GM12878 (cell line): ENCODE results near the gene TEKT4. TPM values are rescaled to one million over a fixed set of nuclear protein-coding genes. Genes with fewer than 3 reads are reported as not detected.

Experiments
- ATAC-seq: fragments of 200-7000 bp; cut with Tn5 transposase; 3 replicates; pipeline ENCODE4 v1.9.1; 2020; ENCODE audit warnings: mild to moderate bottlenecking, moderate library complexity
- BruUV-seq: library from RNA; stranded (reverse); fragments of 400-500 nt; replicated peaks from 2 replicates; lab custom pipeline; 2021; lab: Mats Ljungman, UMichigan
- CTCF ChIA-PET: fragments of 300-600 bp; sonication (Branson Sonifier 250); formaldehyde crosslinking; extraction: SDS; loops from one replicate; lab custom pipeline; 2021; ENCODE audit warnings: inconsistent platforms; lab: Yijun Ruan, JAX
- POLR2A ChIA-PET: fragments of 350-600 bp; formaldehyde crosslinking; extraction: SDS; loops from one replicate; lab custom pipeline; 2021; ENCODE audit warnings: inconsistent platforms; lab: Charles Lee
- RAD21 ChIA-PET: fragments of 300-600 bp; sonication (Branson Sonifier 250); formaldehyde crosslinking; loops from one replicate; lab custom pipeline; 2023; ENCODE audit warnings: antibody characterized with exemption; ENCODE audit not compliant: unreplicated experiment; lab: Charles Lee
- SMC1A ChIA-PET: fragments of 300-600 bp; sonication (Branson Sonifier 250); formaldehyde crosslinking; loops from one replicate; lab custom pipeline; 2023; ENCODE audit not compliant: unreplicated experiment, uncharacterized antibody; lab: Charles Lee
- DNase-seq: peaks from one replicate; pipeline ENCODE4 v3.0.0-alpha.2; 2011; ENCODE audit warnings: low read depth, low spot score
- FAIRE-seq: peaks from 3 replicates; lab custom pipeline; 2011; peaks lifted over from hg19 to GRCh38; lab: Jason Lieb, UNC
- H2AFZ ChIP-seq: 2 replicates; pipeline ENCODE4 v1.6.0; 2011; ENCODE audit warnings: low read depth, low read length, control low read depth; ENCODE audit not compliant: control insufficient read depth
- H3K27ac ChIP-seq: 2 replicates; pipeline ENCODE4 v1.5.1; 2011; ENCODE audit warnings: control low read depth; ENCODE audit not compliant: control insufficient read depth, insufficient read depth
- H3K27me3 ChIP-seq, 2 experiments: replicated peaks in 1 of 2; 2 replicates each; pipeline versions ENCODE4 v1.6.0 to v1.6.1; 2011; ENCODE audit warnings: low read length in 1 of 2; ENCODE audit not compliant: control insufficient read depth in 2 of 2, insufficient read depth in 2 of 2
- H3K36me3 ChIP-seq, 2 experiments: 2 replicates each; pipeline ENCODE4 v1.5.1; 2011; ENCODE audit warnings: low read length in 1 of 2; ENCODE audit not compliant: control insufficient read depth in 2 of 2, insufficient read depth in 2 of 2
- H3K4me1 ChIP-seq: 2 replicates; pipeline ENCODE4 v1.6.1; 2011; ENCODE audit warnings: mild to moderate bottlenecking, low read length, moderate library complexity, mixed read lengths; ENCODE audit not compliant: control insufficient read depth, insufficient read depth
- H3K4me2 ChIP-seq: 2 replicates; pipeline ENCODE4 v1.6.0; 2011; ENCODE audit warnings: control low read depth; ENCODE audit not compliant: control insufficient read depth, insufficient read depth
- H3K4me3 ChIP-seq: fragments of 200-600 bp; sonication (generic); 2 replicates; pipeline ENCODE4 v1.5.1; 2016
- H3K79me2 ChIP-seq: 2 replicates; pipeline ENCODE4 v1.6.0; 2011; ENCODE audit warnings: low read length; ENCODE audit not compliant: control insufficient read depth, insufficient read depth
- H3K9ac ChIP-seq: 2 replicates; pipeline ENCODE4 v1.8.0; 2011; ENCODE audit warnings: low read length, control low read depth, mixed read lengths; ENCODE audit not compliant: control insufficient read depth, insufficient read depth
- H3K9me3 ChIP-seq: replicated peaks from 3 replicates; pipeline ENCODE4 v1.5.1; 2011; ENCODE audit warnings: mild to moderate bottlenecking, low read length; ENCODE audit not compliant: control insufficient read depth, insufficient read depth
- H4K20me1 ChIP-seq: 2 replicates; pipeline ENCODE4 v1.6.0; 2011; ENCODE audit not compliant: control insufficient read depth, insufficient read depth
- BMI1 ChIP-seq: fragments of 450-650 bp; IDR thresholded peaks from 2 replicates; pipeline ENCODE4 v1.6.1; 2016; ENCODE audit warnings: mild to moderate bottlenecking, moderate library complexity, borderline replicate concordance
- EED ChIP-seq: sonication (generic); IDR thresholded peaks from 2 replicates; pipeline ENCODE4 v1.6.1; 2016; ENCODE audit warnings: antibody characterized with exemption, low read depth
- GATAD2B ChIP-seq: fragments of 450-650 bp; conservative IDR thresholded peaks from 2 replicates; pipeline ENCODE4 v1.6.1; 2017; ENCODE audit warnings: low read depth, mild to moderate bottlenecking, moderate library complexity
- HCFC1 ChIP-seq: fragments of 150-350 bp; IDR thresholded peaks from 2 replicates; pipeline ENCODE4 v1.6.1; 2014; ENCODE audit warnings: low read length
- LARP7 ChIP-seq: fragments of 450-650 bp; IDR thresholded peaks from 2 replicates; pipeline ENCODE4 v1.6.1; 2017; ENCODE audit warnings: mild to moderate bottlenecking
- NR2C1 ChIP-seq: fragments of 450-650 bp; IDR thresholded peaks from 2 replicates; pipeline ENCODE4 v1.6.1; 2017; ENCODE audit warnings: antibody characterized with exemption, mild to moderate bottlenecking, moderate library complexity
- NRF1 ChIP-seq: conservative IDR thresholded peaks from 2 replicates; pipeline ENCODE4 v1.6.1; 2011; ENCODE audit warnings: mild to moderate bottlenecking, low read depth, low read length, improper control_type of control experiment
- SKIL ChIP-seq: fragments of 450-650 bp; IDR thresholded peaks from 2 replicates; pipeline ENCODE4 v1.6.1; 2017; ENCODE audit warnings: mild to moderate bottlenecking, low read depth, inconsistent platforms; ENCODE audit not compliant: poor library complexity, severe bottlenecking
- SUPT20H ChIP-seq: IDR thresholded peaks from 2 replicates; pipeline ENCODE4 v1.6.1; 2011; ENCODE audit warnings: low read depth, mild to moderate bottlenecking, low read length, moderate library complexity, borderline replicate concordance; ENCODE audit not compliant: control insufficient read depth
- WGBS: methylation state at CpG from one replicate; pipeline ENCODE4 v1.1.6; 2016; ENCODE audit warnings: low lambda C conversion rate; ENCODE audit not compliant: insufficient replicate concordance, insufficient coverage; ENCODE audit errors: missing lambda C conversion rate; 5-methylcytosine and 5-hydroxymethylcytosine counted together
- in situ Hi-C: fragments of 300-500 bp; cut with MboI; formaldehyde crosslinking; loops from 9 replicates; pipeline ENCODE4 v1.14.3; 2018; ENCODE audit warnings: mixed read lengths
- intact Hi-C: fragments of 100-400 bp; cut with micrococcal nuclease; formaldehyde crosslinking; loops from one replicate; pipeline ENCODE4 v1.14.2; 2022; ENCODE audit not compliant: unreplicated experiment
- polyA plus RNA-seq, 11 experiments: library from polyadenylated mRNA; depleted of rRNA in 4 of 11; unstranded in 6 of 11; stranded (reverse) in 5 of 11; fragments of >200 nt; fragmentation: Nextera tagmentation in 4 of 11; fragmentation: Illumina TruSeq in 1 of 11; extraction: Ambion mirVana in 4 of 11; extraction: Trizol in 1 of 11; gene quantifications; 1 replicate in 1 of 11; 2 replicates in 10 of 11; pipeline versions ENCODE4 v1.2.1 to v1.2.3, GENCODE V29; 2011 to 2016; ENCODE audit warnings: inconsistent platforms in 2 of 11, missing spikeins in 2 of 11, low read depth in 1 of 11
- total RNA-seq, 4 experiments: library from RNA; depleted of rRNA in 3 of 4; stranded (reverse); fragments of >200 nt in 3 of 4; fragmentation: Illumina TruSeq in 1 of 4; extraction: Trizol in 1 of 4; gene quantifications; 2 replicates each; pipeline versions ENCODE4 v1.2.1 to v1.2.3, GENCODE V29; 2013 to 2021
- TF ChIP-seq, protein P1 (sequence below): IDR thresholded peaks from 2 replicates; pipeline ENCODE4 v1.6.1; 2012; ENCODE audit warnings: improper control_type of control experiment, low read depth, low read length; ENCODE audit not compliant: insufficient replicate concordance
- TF ChIP-seq, protein P2 (sequence below): fragments of 450-650 bp; IDR thresholded peaks from 2 replicates; pipeline ENCODE4 v1.6.1; 2018; ENCODE audit warnings: borderline replicate concordance, mild to moderate bottlenecking; ENCODE audit not compliant: partially characterized antibody
- TF ChIP-seq, protein P3 (sequence below): fragments of 450-650 bp; IDR thresholded peaks from 2 replicates; pipeline ENCODE4 v1.6.1; 2017; ENCODE audit warnings: borderline replicate concordance

Gene TEKT4
- total and polyA plus RNA-seq, 10 of the 15 experiments (the other 5 are each of a cell fraction or from before 2014, with no cell fraction given) = 0.06 to 2.7 (median 0.30) TPM; not detected in 4

DNA sequence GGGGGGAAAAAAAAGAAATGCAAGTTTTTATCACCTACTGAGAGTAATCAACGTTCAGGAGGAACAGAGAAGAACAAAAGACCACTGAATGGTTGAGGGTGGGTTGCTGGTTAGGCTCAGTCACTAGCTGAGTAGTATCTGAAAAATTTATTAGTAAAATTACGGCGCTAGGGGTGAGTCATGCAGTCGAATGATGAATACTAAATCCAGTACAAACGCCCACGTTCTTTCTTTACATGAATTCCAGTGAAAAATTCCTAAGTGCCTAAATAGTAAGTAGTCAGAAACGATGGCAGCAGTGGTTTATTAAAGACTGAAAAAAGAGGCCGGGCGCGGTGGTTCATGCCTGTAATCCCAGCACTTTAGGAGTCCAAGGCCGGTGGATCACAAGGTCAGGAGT, 52.0 kb downstream of the TEKT4 start:
- no peak for FAIRE-seq
- H3K4me2 ChIP-seq = no peak overlapping the region
- intact Hi-C loops = no loop called here
- POLR2A ChIA-PET = no interaction called here
- RAD21 ChIA-PET = no interaction called here
- no peak overlapping the region for H2AFZ ChIP-seq
- H3K79me2 ChIP-seq = no peaks in the 10 kb centered on the region
- no peaks in the 10 kb centered on the region for H4K20me1 ChIP-seq
- SMC1A ChIA-PET = no interaction called here
- in situ Hi-C loops = no loop called here
- H3K4me1 ChIP-seq = no peaks in the 10 kb centered on the region
- H3K27ac ChIP-seq = no peak overlapping the region
- BruUV-seq = no TSS peak
- H3K27me3 ChIP-seq = no peaks in the 10 kb centered on the region
- H3K9me3 ChIP-seq = no peaks in the 10 kb centered on the region
- no peak for ATAC-seq
- H3K9ac ChIP-seq = no peak overlapping the region
- CTCF ChIA-PET = interaction anchor here (1.6 kb wide), 1 partner anchor 33 kb away, joined by 3 read pairs; no protein-coding TSS in a partner anchor
- WGBS = 34% methylated on average over 11 of the region's 11 CpGs
- no peak overlapping the region for H3K4me3 ChIP-seq
- DNase-seq = no peak
- no peaks in the 10 kb centered on the region for H3K36me3 ChIP-seq
- no peak for TF ChIP-seq SKIL
- no peak for TF ChIP-seq EED
- no peak for TF ChIP-seq LARP7
- TF ChIP-seq GATAD2B = no peak
- TF ChIP-seq, protein P1, sequence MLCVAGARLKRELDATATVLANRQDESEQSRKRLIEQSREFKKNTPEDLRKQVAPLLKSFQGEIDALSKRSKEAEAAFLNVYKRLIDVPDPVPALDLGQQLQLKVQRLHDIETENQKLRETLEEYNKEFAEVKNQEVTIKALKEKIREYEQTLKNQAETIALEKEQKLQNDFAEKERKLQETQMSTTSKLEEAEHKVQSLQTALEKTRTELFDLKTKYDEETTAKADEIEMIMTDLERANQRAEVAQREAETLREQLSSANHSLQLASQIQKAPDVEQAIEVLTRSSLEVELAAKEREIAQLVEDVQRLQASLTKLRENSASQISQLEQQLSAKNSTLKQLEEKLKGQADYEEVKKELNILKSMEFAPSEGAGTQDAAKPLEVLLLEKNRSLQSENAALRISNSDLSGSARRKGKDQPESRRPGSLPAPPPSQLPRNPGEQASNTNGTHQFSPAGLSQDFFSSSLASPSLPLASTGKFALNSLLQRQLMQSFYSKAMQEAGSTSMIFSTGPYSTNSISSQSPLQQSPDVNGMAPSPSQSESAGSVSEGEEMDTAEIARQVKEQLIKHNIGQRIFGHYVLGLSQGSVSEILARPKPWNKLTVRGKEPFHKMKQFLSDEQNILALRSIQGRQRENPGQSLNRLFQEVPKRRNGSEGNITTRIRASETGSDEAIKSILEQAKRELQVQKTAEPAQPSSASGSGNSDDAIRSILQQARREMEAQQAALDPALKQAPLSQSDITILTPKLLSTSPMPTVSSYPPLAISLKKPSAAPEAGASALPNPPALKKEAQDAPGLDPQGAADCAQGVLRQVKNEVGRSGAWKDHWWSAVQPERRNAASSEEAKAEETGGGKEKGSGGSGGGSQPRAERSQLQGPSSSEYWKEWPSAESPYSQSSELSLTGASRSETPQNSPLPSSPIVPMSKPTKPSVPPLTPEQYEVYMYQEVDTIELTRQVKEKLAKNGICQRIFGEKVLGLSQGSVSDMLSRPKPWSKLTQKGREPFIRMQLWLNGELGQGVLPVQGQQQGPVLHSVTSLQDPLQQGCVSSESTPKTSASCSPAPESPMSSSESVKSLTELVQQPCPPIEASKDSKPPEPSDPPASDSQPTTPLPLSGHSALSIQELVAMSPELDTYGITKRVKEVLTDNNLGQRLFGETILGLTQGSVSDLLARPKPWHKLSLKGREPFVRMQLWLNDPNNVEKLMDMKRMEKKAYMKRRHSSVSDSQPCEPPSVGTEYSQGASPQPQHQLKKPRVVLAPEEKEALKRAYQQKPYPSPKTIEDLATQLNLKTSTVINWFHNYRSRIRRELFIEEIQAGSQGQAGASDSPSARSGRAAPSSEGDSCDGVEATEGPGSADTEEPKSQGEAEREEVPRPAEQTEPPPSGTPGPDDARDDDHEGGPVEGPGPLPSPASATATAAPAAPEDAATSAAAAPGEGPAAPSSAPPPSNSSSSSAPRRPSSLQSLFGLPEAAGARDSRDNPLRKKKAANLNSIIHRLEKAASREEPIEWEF = no peak
- TF ChIP-seq HCFC1 = no peak
- no peak for TF ChIP-seq NR2C1
- no peak for TF ChIP-seq BMI1
- no peak for TF ChIP-seq SUPT20H
- TF ChIP-seq, protein P2, sequence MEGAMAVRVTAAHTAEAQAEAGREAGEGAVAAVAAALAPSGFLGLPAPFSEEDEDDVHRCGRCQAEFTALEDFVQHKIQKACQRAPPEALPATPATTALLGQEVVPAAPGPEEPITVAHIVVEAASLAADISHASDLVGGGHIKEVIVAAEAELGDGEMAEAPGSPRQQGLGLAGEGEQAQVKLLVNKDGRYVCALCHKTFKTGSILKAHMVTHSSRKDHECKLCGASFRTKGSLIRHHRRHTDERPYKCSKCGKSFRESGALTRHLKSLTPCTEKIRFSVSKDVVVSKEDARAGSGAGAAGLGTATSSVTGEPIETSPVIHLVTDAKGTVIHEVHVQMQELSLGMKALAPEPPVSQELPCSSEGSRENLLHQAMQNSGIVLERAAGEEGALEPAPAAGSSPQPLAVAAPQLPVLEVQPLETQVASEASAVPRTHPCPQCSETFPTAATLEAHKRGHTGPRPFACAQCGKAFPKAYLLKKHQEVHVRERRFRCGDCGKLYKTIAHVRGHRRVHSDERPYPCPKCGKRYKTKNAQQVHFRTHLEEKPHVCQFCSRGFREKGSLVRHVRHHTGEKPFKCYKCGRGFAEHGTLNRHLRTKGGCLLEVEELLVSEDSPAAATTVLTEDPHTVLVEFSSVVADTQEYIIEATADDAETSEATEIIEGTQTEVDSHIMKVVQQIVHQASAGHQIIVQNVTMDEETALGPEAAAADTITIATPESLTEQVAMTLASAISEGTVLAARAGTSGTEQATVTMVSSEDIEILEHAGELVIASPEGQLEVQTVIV = no peak
- TF ChIP-seq, protein P3, sequence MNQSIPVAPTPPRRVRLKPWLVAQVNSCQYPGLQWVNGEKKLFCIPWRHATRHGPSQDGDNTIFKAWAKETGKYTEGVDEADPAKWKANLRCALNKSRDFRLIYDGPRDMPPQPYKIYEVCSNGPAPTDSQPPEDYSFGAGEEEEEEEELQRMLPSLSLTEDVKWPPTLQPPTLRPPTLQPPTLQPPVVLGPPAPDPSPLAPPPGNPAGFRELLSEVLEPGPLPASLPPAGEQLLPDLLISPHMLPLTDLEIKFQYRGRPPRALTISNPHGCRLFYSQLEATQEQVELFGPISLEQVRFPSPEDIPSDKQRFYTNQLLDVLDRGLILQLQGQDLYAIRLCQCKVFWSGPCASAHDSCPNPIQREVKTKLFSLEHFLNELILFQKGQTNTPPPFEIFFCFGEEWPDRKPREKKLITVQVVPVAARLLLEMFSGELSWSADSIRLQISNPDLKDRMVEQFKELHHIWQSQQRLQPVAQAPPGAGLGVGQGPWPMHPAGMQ = no peak
- no peak for TF ChIP-seq NRF1
